Stimulated activated CD4-positive, alpha-beta T cell treated with anti-CD3 and anti-CD28 coated beads, Interleukin-2, amount 100 ng/mL, for 48 hours (primary cell): Measurements from ENCODE around the gene ZNF236.
"Not testable (repeated sequence)": the region's sequence is repeated elsewhere in the genome, so short reads cannot be mapped to it uniquely, and the experiment has no call there.

Experiments
- DNase-seq, 2 donors: peaks; one replicate each; pipeline ENCODE4 v3.0.0-alpha.2; 2020

The ZNF236 gene

GRCh38 chr18:76977684-76978232, 155.4 kb downstream of the ZNF236 start:
- no peak for DNase-seq

GRCh38 chr18:76978616-76979015, 156.3 kb downstream of the ZNF236 start:
- DNase-seq = no peak

- DNase-seq = no peak
Observed at GRCh38 chr18:76979111-76979751, 156.9 kb downstream of the ZNF236 start.

- DNase-seq = no peak
Observed at GRCh38 chr18:76979906-76980305, 157.5 kb downstream of the ZNF236 start.

GRCh38 chr18:76980663-76981395, 158.5 kb downstream of the ZNF236 start:
- no peak for DNase-seq

- DNase-seq = no peak
Observed at GRCh38 chr18:76981396-76981968, 159.1 kb downstream of the ZNF236 start.

- no peak for DNase-seq
Observed at GRCh38 chr18:76982038-76982437, 159.7 kb downstream of the ZNF236 start.

- DNase-seq = peak; percentile 88 to 92
Observed at GRCh38 chr18:76982841-76983583, 160.7 kb downstream of the ZNF236 start.

- no peak for DNase-seq
Observed at GRCh38 chr18:76983613-76984051, 161.3 kb downstream of the ZNF236 start.

GRCh38 chr18:76984193-76985155, 162.1 kb downstream of the ZNF236 start:
- no peak for DNase-seq

- no peak for DNase-seq
Observed at GRCh38 chr18:76985156-76985950, 163.0 kb downstream of the ZNF236 start.

GRCh38 chr18:76985951-76986236, 163.5 kb downstream of the ZNF236 start:
- DNase-seq = no peak

GRCh38 chr18:76986406-76986805, 164.0 kb downstream of the ZNF236 start:
- DNase-seq = no peak

- no peak for DNase-seq
Observed at GRCh38 chr18:76988031-76988826, 165.9 kb downstream of the ZNF236 start.

- no peak for DNase-seq
Observed at GRCh38 chr18:76988827-76989646, 166.7 kb downstream of the ZNF236 start.

- DNase-seq = no peak
Observed at GRCh38 chr18:76989647-76990190, 167.4 kb downstream of the ZNF236 start.

GRCh38 chr18:76990343-76991020, 168.1 kb downstream of the ZNF236 start:
- not testable (repeated sequence) for DNase-seq

GRCh38 chr18:76991021-76991688, 168.8 kb downstream of the ZNF236 start:
- DNase-seq = no peak
